ENCODE data around the gene AFF3. TPM values are rescaled to one million over a fixed set of nuclear protein-coding genes. Genes with fewer than 3 reads are reported as not detected.

Gene AFF3
- total and polyA plus RNA-seq, 2 of the 8 experiments (the other 6 are each of a cell fraction or from before 2014, with no cell fraction given), result 0.27 to 3.0 TPM

DNA sequence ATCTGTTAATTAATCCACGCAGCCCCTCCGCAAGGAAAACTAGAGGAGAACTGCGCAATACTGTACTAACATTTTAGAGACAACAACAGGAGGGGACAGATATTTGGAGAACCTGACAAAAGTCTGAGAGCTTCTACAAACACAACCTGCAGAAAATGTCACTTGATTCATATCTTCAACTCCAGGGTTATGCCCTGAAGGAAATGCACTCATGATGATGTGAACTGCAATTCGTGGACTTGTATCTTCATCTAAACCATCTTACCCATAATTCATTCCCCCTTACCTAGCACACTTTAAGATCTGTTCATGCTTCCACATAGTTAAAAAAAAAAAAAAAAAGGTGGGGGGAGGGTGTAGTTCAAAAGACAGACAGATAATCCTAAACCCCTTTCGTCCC lies 75.5 kb downstream of the AFF3 start:
- TF ChIP-seq TBP (IDR thresholded peaks at IDR 0.05; ENCODE audit: low read depth, low read length) (no peak), POLR2A (IDR thresholded peaks at IDR 0.05; ENCODE audit: control extremely low read depth in 1 of 2, low read depth in 2 of 2, low read length in 2 of 2) (no peak), RBBP5 (IDR thresholded peaks at IDR 0.05; ENCODE audit: borderline replicate concordance, low read depth, low read length) (no peak), RXRA (IDR thresholded peaks at IDR 0.05; ENCODE audit: insufficient read depth, low read depth, low read length) (no peak), CREB1 (IDR thresholded peaks at IDR 0.05) (no peak), CBX5 (IDR thresholded peaks at IDR 0.05; ENCODE audit: low read depth, low read length) (no peak)
- Histone ChIP-seq H2BK15ac (ENCODE audit: low read length) (no peak overlapping the region), H2BK12ac (ENCODE audit: low read depth, low read length) (no peak overlapping the region), H3K14ac (ENCODE audit: insufficient read length) (no peak overlapping the region), H4K5ac (ENCODE audit: insufficient read length, low read depth, low read length) (no peak overlapping the region), H3K23me2 (ENCODE audit: low read depth, low read length) (no peaks in the 10 kb centered on the region), H3K56ac (replicated peaks; ENCODE audit: insufficient read length, low read depth, low read length) (no peak overlapping the region), H4K91ac (replicated peaks; ENCODE audit: insufficient read length, low read length) (no peak overlapping the region), H3K4me1 (replicated peaks in 1 of 4; ENCODE audit: control insufficient read depth in 3 of 4, insufficient read depth in 4 of 4, low read length in 3 of 4) (no peaks in the 10 kb centered on the region), H3K9ac (replicated peaks in 1 of 4; ENCODE audit: extremely low read depth in 1 of 4, low read depth in 3 of 4, low read length in 3 of 4) (no peak overlapping the region), H3K4me3 (ENCODE audit: extremely low read depth in 1 of 4, insufficient read depth in 2 of 4, low read depth in 3 of 4, low read length in 4 of 4) (no peak overlapping the region), H2BK5ac (ENCODE audit: low read depth, low read length) (no peak overlapping the region), H3K9me3 (ENCODE audit: insufficient read depth in 2 of 2, low read depth in 1 of 2, low read length in 1 of 2) (no peaks in the 10 kb centered on the region; a peak in 1 of 4 replicates), H3K36me3 (ENCODE audit: control insufficient read depth in 2 of 4, insufficient read depth in 4 of 4, low read length in 3 of 4) (no peaks in the 10 kb centered on the region), H2AK5ac (ENCODE audit: low read depth, low read length) (no peak overlapping the region), H2BK120ac (replicated peaks; ENCODE audit: low read depth, low read length) (no peak overlapping the region), H3K27ac (ENCODE audit: low read depth, low read length) (no peak overlapping the region), H2AFZ (ENCODE audit: low read length) (no peak overlapping the region), H3K4me2 (ENCODE audit: insufficient read depth in 1 of 2, low read depth in 2 of 2, low read length in 2 of 2) (no peak overlapping the region), H4K20me1 (replicated peaks in 1 of 2; ENCODE audit: control insufficient read depth in 1 of 2, insufficient read depth in 2 of 2, low read length in 2 of 2) (no peaks in the 10 kb centered on the region), H3K79me2 (ENCODE audit: control insufficient read depth in 1 of 2, insufficient read depth in 2 of 2, low read length in 2 of 2) (no peaks in the 10 kb centered on the region), H3K79me1 (ENCODE audit: low read depth, low read length) (no peaks in the 10 kb centered on the region), H3K18ac (ENCODE audit: extremely low read depth, low read length) (no peak overlapping the region), H3K4ac (replicated peaks; ENCODE audit: insufficient read length, low read depth, low read length) (no peak overlapping the region), H2BK20ac (ENCODE audit: low read length) (no peak overlapping the region), H3K27me3 (replicated peaks in 1 of 4; ENCODE audit: control insufficient read depth in 3 of 4, extremely low read depth in 1 of 4, insufficient read depth in 3 of 4, low read length in 3 of 4) (no peaks in the 10 kb centered on the region), H4K8ac (ENCODE audit: extremely low read depth, insufficient read depth, low read length) (no peak overlapping the region), H3K23ac (ENCODE audit: insufficient read length) (no peak overlapping the region)
- CTCF ChIA-PET (ENCODE audit: partially characterized antibody), result interaction anchor here (1.2 kb wide), 1 partner anchor 248 kb away, joined by 3 read pairs; no protein-coding TSS in a partner anchor
- POLR2A ChIA-PET (ENCODE audit: partially characterized antibody), result no interaction called here
- 92% methylated on average over 5 of the region's 5 CpGs; no CpG with 5 or more reads in 1 of the 2 experiments for WGBS, 2 experiments (ENCODE audit: extremely low coverage in 1 of 2, insufficient coverage in 1 of 2, insufficient read length in 1 of 2, insufficient replicate concordance in 2 of 2, low coverage in 1 of 2, low lambda C conversion rate in 2 of 2, missing lambda C conversion rate in 1 of 2)
- DNase-seq (ENCODE audit: low read depth in 1 of 2, low spot score in 2 of 2) (no peak), FAIRE-seq (no peak)
